Measurements from ENCODE around the gene MAP2K6.

Gene MAP2K6

GRCh38 chr17:69581061-69581961 is 166.8 kb downstream of the MAP2K6 start:
- H3K27ac ChIP-seq, result no peak overlapping the region
- no peaks in the 10 kb centered on the region for H3K4me1 ChIP-seq (ENCODE audit: control insufficient read depth in 1 of 2, insufficient read depth in 1 of 2, low read depth in 1 of 2, low read length in 1 of 2)
- peaks cover 41% of the 10 kb centered on the region for H3K27me3 ChIP-seq
- no peak overlapping the region for H3K4me3 ChIP-seq (ENCODE audit: low read depth in 1 of 2, low read length in 1 of 2)
- TF ChIP-seq, protein P1, sequence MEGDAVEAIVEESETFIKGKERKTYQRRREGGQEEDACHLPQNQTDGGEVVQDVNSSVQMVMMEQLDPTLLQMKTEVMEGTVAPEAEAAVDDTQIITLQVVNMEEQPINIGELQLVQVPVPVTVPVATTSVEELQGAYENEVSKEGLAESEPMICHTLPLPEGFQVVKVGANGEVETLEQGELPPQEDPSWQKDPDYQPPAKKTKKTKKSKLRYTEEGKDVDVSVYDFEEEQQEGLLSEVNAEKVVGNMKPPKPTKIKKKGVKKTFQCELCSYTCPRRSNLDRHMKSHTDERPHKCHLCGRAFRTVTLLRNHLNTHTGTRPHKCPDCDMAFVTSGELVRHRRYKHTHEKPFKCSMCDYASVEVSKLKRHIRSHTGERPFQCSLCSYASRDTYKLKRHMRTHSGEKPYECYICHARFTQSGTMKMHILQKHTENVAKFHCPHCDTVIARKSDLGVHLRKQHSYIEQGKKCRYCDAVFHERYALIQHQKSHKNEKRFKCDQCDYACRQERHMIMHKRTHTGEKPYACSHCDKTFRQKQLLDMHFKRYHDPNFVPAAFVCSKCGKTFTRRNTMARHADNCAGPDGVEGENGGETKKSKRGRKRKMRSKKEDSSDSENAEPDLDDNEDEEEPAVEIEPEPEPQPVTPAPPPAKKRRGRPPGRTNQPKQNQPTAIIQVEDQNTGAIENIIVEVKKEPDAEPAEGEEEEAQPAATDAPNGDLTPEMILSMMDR (IDR thresholded peaks at IDR 0.05), result no peak
- no peaks in the 10 kb centered on the region for H3K36me3 ChIP-seq
- no peaks in the 10 kb centered on the region for H3K9me3 ChIP-seq

- TF ChIP-seq, protein P1 (IDR thresholded peaks at IDR 0.05), result no peak
- Histone ChIP-seq H3K27ac (no peak overlapping the region), H3K4me1 (ENCODE audit: control insufficient read depth in 1 of 2, insufficient read depth in 1 of 2, low read depth in 1 of 2, low read length in 1 of 2) (no peaks in the 10 kb centered on the region), H3K27me3 (peaks cover 5% of the 10 kb centered on the region), H3K4me3 (ENCODE audit: low read depth in 1 of 2, low read length in 1 of 2) (no peak overlapping the region), H3K36me3 (no peaks in the 10 kb centered on the region), H3K9me3 (no peaks in the 10 kb centered on the region)
Measured at GRCh38 chr17:69588316-69588715, 173.8 kb downstream of the MAP2K6 start.

GRCh38 chr17:69588827-69589239 is 174.3 kb downstream of the MAP2K6 start:
- Histone ChIP-seq H3K27me3 (peaks cover under 1% of the 10 kb centered on the region), H3K4me1 (ENCODE audit: control insufficient read depth in 1 of 2, insufficient read depth in 1 of 2, low read depth in 1 of 2, low read length in 1 of 2) (no peaks in the 10 kb centered on the region), H3K4me3 (ENCODE audit: low read depth in 1 of 2, low read length in 1 of 2) (no peak overlapping the region), H3K9me3 (no peaks in the 10 kb centered on the region), H3K27ac (no peak overlapping the region), H3K36me3 (no peaks in the 10 kb centered on the region)
- TF ChIP-seq, protein P1 (IDR thresholded peaks at IDR 0.05), result no peak

DNA sequence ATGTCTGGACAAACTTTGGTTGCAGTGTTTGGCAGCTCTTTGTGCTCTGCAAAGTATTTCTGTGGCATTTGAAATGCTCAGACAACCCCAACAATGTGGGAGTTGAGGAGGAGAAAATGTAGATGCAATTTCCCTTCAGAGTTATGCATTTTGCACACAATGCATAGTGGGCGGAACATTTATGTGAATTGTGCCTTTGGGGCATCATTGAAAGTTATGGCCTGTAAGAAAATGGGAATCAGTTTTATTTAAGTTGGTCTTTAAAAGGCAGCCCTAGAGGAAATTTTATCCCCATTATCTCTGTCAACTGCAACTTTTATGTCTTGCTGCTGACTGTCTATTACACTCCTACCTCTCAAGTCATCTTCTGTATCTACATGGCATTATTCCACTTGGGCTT is 176.2 kb downstream of the MAP2K6 start:
- Histone ChIP-seq H3K27me3 (no peaks in the 10 kb centered on the region), H3K27ac (no peak overlapping the region), H3K4me1 (ENCODE audit: control insufficient read depth in 1 of 2, insufficient read depth in 1 of 2, low read depth in 1 of 2, low read length in 1 of 2) (no peaks in the 10 kb centered on the region), H3K4me3 (ENCODE audit: low read depth in 1 of 2, low read length in 1 of 2) (no peak overlapping the region), H3K36me3 (no peaks in the 10 kb centered on the region), H3K9me3 (no peaks in the 10 kb centered on the region)
- TF ChIP-seq, protein P1 (IDR thresholded peaks at IDR 0.05), result no peak

DNA sequence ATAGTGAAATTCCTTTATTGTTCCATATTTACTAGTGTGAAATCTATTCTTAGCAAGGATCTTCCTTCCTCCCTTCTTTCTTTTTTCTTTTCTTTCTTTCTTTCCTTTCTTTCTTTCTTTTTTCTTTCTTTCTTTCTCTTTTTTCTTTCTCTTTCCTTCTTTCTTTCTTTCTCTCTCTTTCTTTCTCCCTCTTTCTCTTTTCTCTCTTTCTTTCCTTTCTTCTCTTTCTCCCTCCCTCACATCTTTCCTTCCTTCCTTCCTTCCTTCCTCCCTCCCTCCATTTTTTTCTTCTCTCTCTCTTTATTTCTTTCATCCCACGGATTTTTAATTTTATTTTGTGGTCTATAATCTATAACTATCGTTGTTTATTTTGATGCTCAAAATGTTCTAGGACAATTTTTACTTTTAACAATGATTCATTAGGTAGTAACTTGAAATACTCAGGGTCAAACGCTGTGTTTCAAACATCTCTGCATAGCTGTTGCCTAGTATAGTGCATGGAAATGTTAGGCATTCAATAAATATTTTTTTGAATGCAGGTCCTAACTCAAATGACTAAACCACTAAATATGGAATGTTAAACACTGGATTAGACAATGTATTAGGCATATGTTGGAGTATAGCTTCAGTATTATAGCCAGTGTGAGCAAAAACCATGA is 178.3 kb downstream of the MAP2K6 start:
- Histone ChIP-seq H3K27ac (no peak overlapping the region), H3K36me3 (no peaks in the 10 kb centered on the region), H3K4me1 (ENCODE audit: control insufficient read depth in 1 of 2, insufficient read depth in 1 of 2, low read depth in 1 of 2, low read length in 1 of 2) (no peaks in the 10 kb centered on the region), H3K9me3 (no peaks in the 10 kb centered on the region), H3K4me3 (ENCODE audit: low read depth in 1 of 2, low read length in 1 of 2) (no peak overlapping the region), H3K27me3 (no peaks in the 10 kb centered on the region)
- TF ChIP-seq, protein P1 (IDR thresholded peaks at IDR 0.05), result no peak

Measured in neutrophil (primary cell).